HEK293 (cell line): ENCODE results near the gene PMFBP1.

Experiments
- CTCF ChIA-PET: fragments of 350-600 bp; formaldehyde crosslinking; extraction: SDS; loops from one replicate; lab custom pipeline; 2021; ENCODE audit warnings: antibody characterized with exemption; lab: Yijun Ruan, JAX
- POLR2A ChIA-PET: fragments of 300-600 bp; formaldehyde crosslinking; extraction: SDS; loops from one replicate; lab custom pipeline; 2020; ENCODE audit warnings: antibody characterized with exemption, inconsistent platforms; lab: Yijun Ruan, JAX
- H3K27ac ChIP-seq: fragments of 200-500 bp; sonication (Bioruptor generic); 2 replicates; pipeline ENCODE4 v1.5.1; 2014; ENCODE audit warnings: low read depth, low read length, control low read depth, inconsistent platforms; ENCODE audit errors: extremely low read depth
- H3K36me3 ChIP-seq, 2 experiments: fragments of 200-500 bp in 1 of 2; sonication (Bioruptor generic) in 1 of 2; 1 replicate in 1 of 2; 2 replicates in 1 of 2; pipeline ENCODE4 v1.5.1; 2014 to 2017; ENCODE audit warnings: inconsistent platforms in 2 of 2, low read length in 2 of 2; ENCODE audit not compliant: control insufficient read depth in 2 of 2, insufficient read depth in 1 of 2
- H3K4me1 ChIP-seq: fragments of 200-500 bp; sonication (Bioruptor generic); 2 replicates; pipeline ENCODE4 v1.5.1; 2014; ENCODE audit warnings: mild to moderate bottlenecking, low read length, inconsistent platforms; ENCODE audit not compliant: control insufficient read depth, insufficient read depth
- H3K4me3 ChIP-seq: 2 replicates; pipeline ENCODE4 v1.5.1; 2011; ENCODE audit warnings: low read depth, mild to moderate bottlenecking, control low read depth, low read length, moderate library complexity
- H3K9me3 ChIP-seq: fragments of 200-500 bp; sonication (Bioruptor generic); 2 replicates; pipeline ENCODE4 v1.5.1; 2014; ENCODE audit warnings: low read depth, low read length, inconsistent platforms; ENCODE audit not compliant: control insufficient read depth, insufficient read depth
- AEBP2 ChIP-seq: fragments of 450-650 bp; formaldehyde crosslinking; IDR thresholded peaks from 2 replicates; pipeline ENCODE4 v1.5.1; 2016; ENCODE audit warnings: missing biosample characterization, missing genetic modification characterization, borderline replicate concordance
- ATF2 ChIP-seq: fragments of 450-650 bp; formaldehyde crosslinking; IDR thresholded peaks from 2 replicates; pipeline ENCODE4 v1.5.1; 2016; ENCODE audit warnings: missing biosample characterization, missing genetic modification characterization, low read depth
- SETDB1 ChIP-seq: IDR thresholded peaks from one replicate; pipeline ENCODE4 v1.6.1; 2017; ENCODE audit warnings: mild to moderate bottlenecking, low read length, moderate library complexity, mixed read lengths; ENCODE audit not compliant: insufficient read length
- ZBTB11 ChIP-seq: fragments of 450-650 bp; formaldehyde crosslinking; conservative IDR thresholded peaks from 2 replicates; pipeline ENCODE4 v1.5.1; 2016; ENCODE audit warnings: low read depth, missing biosample characterization, missing genetic modification characterization
- ZBTB21 ChIP-seq: fragments of 450-650 bp; formaldehyde crosslinking; IDR thresholded peaks from 2 replicates; pipeline ENCODE4 v1.5.1; 2017; ENCODE audit warnings: missing biosample characterization, missing genetic modification characterization
- ZBTB7A ChIP-seq: fragments of 450-650 bp; formaldehyde crosslinking; IDR thresholded peaks from 2 replicates; pipeline ENCODE4 v1.5.1; 2016; ENCODE audit warnings: low read depth, missing biosample characterization, missing genetic modification characterization
- ZBTB8A ChIP-seq: fragments of 450-650 bp; formaldehyde crosslinking; IDR thresholded peaks from 2 replicates; pipeline ENCODE4 v1.5.1; 2016; ENCODE audit warnings: missing biosample characterization, missing genetic modification characterization
- ZFP41 ChIP-seq: fragments of 450-650 bp; formaldehyde crosslinking; IDR thresholded peaks from 2 replicates; pipeline ENCODE4 v1.5.1; 2016; ENCODE audit warnings: missing biosample characterization, missing genetic modification characterization, borderline replicate concordance
- ZNF146 ChIP-seq: fragments of 450-650 bp; formaldehyde crosslinking; IDR thresholded peaks from 2 replicates; pipeline ENCODE4 v1.5.1; 2016; ENCODE audit warnings: missing biosample characterization, missing genetic modification characterization
- ZNF157 ChIP-seq: fragments of 450-650 bp; formaldehyde crosslinking; IDR thresholded peaks from 2 replicates; pipeline ENCODE4 v1.5.1; 2016; ENCODE audit warnings: missing biosample characterization, missing genetic modification characterization
- ZNF18 ChIP-seq: fragments of 450-650 bp; formaldehyde crosslinking; IDR thresholded peaks from 2 replicates; pipeline ENCODE4 v1.5.1; 2016; ENCODE audit warnings: missing biosample characterization, missing genetic modification characterization
- ZNF184 ChIP-seq: fragments of 450-650 bp; IDR thresholded peaks from 2 replicates; pipeline ENCODE4 v1.5.1; 2018; ENCODE audit warnings: missing biosample characterization, mild to moderate bottlenecking, missing genetic modification characterization
- ZNF426 ChIP-seq: fragments of 450-650 bp; formaldehyde crosslinking; IDR thresholded peaks from 2 replicates; pipeline ENCODE4 v1.5.1; 2017; ENCODE audit warnings: missing biosample characterization, missing genetic modification characterization, mild to moderate bottlenecking, inconsistent platforms, moderate library complexity
- ZNF518A ChIP-seq: fragments of 450-650 bp; formaldehyde crosslinking; conservative IDR thresholded peaks from 2 replicates; pipeline ENCODE4 v1.5.1; 2016; ENCODE audit warnings: low read depth, missing biosample characterization, missing genetic modification characterization
- ZNF548 ChIP-seq: fragments of 450-650 bp; formaldehyde crosslinking; IDR thresholded peaks from 2 replicates; pipeline ENCODE4 v1.5.1; 2016; ENCODE audit warnings: missing biosample characterization, missing genetic modification characterization
- ZNF560 ChIP-seq: fragments of 450-650 bp; formaldehyde crosslinking; IDR thresholded peaks from 2 replicates; pipeline ENCODE4 v1.5.1; 2017; ENCODE audit warnings: missing biosample characterization, missing genetic modification characterization, borderline replicate concordance
- ZSCAN30 ChIP-seq: fragments of 450-650 bp; IDR thresholded peaks from 2 replicates; pipeline ENCODE4 v1.5.1; 2018; ENCODE audit warnings: missing biosample characterization, mild to moderate bottlenecking, missing genetic modification characterization, moderate library complexity

PMFBP1 gene

GRCh38 chr16:72179204-72179970, 7.4 kb upstream of the PMFBP1 start (continued):
- TF ChIP-seq AEBP2 (tag by site-specific recombination) (no peak), ZSCAN30 (tag by site-specific recombination) (no peak)

- no peaks in the 10 kb centered on the region for H3K9me3 ChIP-seq
- ChIA-PET CTCF (no interaction called here), POLR2A (no interaction called here)
- no peaks in the 10 kb centered on the region for H3K36me3 ChIP-seq
- no peak overlapping the region for H3K4me3 ChIP-seq
- TF ChIP-seq SETDB1 (no peak), ZBTB7A (tag by site-specific recombination) (no peak), ZNF157 (tag by site-specific recombination) (no peak), ZNF18 (tag by site-specific recombination) (no peak), ZNF518A (tag by site-specific recombination) (no peak), ZBTB8A (tag by site-specific recombination) (no peak), ZNF560 (tag by site-specific recombination) (no peak), ZBTB11 (tag by site-specific recombination) (no peak), ZNF146 (tag by site-specific recombination) (no peak), ZFP41 (tag by site-specific recombination) (no peak), ATF2 (no peak), ZBTB21 (tag by site-specific recombination) (no peak), ZNF184 (tag by site-specific recombination) (no peak), ZNF548 (tag by site-specific recombination) (no peak), ZNF426 (tag by site-specific recombination) (no peak)
- H3K27ac ChIP-seq: no peak overlapping the region
- H3K4me1 ChIP-seq: no peaks in the 10 kb centered on the region
Measured at GRCh38 chr16:72174726-72175125, 2.8 kb upstream of the PMFBP1 start.
